HCT116 (cell line): ENCODE measurements around the gene TMEM38B. TPM values are rescaled to one million over a fixed set of nuclear protein-coding genes. Genes with fewer than 3 reads are reported as not detected.

Source experiments
- ATAC-seq: fragments of 200-7000 bp; cut with Tn5 transposase; 2 replicates; pipeline ENCODE4 v1.9.1; 2020; ENCODE audit warnings: mild to moderate bottlenecking, moderate library complexity
- BruUV-seq: library from RNA; stranded (reverse); fragments of 400-500 nt; replicated peaks from 2 replicates; lab custom pipeline; 2021; lab: Mats Ljungman, UMichigan
- CTCF ChIA-PET: fragments of 300-600 bp; sonication (Branson Sonifier 250); formaldehyde crosslinking; loops from one replicate; lab custom pipeline; 2021; ENCODE audit warnings: antibody characterized with exemption; lab: Charles Lee
- POLR2A ChIA-PET: fragments of 300-600, 350-600 bp; sonication (Branson Sonifier 250); formaldehyde crosslinking; loops from one replicate; lab custom pipeline; 2021; ENCODE audit warnings: antibody characterized with exemption; lab: Charles Lee
- RAD21 ChIA-PET, 2 experiments: fragments of 300-600 bp; sonication (Branson Sonifier 250); formaldehyde crosslinking; loops; one replicate each; lab custom pipeline; 2023; ENCODE audit warnings: low total read pairs in 2 of 2; ENCODE audit not compliant: uncharacterized antibody in 2 of 2, unreplicated experiment in 2 of 2, low non-redundant PET in 1 of 2; lab: Charles Lee
- DNase-seq: peaks from one replicate; pipeline ENCODE4 v3.0.0-alpha.2; 2010; ENCODE audit warnings: low read depth, low spot score
- H2AFZ ChIP-seq: fragments of 200-600 bp; shearing (Covaris generic), sonication (generic); 2 replicates; pipeline ENCODE4 v1.6.1; 2017; ENCODE audit warnings: low read depth, mixed run types, mixed read lengths, antibody characterized with exemption, low read length; ENCODE audit not compliant: poor library complexity, severe bottlenecking
- H3K27ac ChIP-seq: 2 replicates; pipeline ENCODE4 v1.5.1; 2012; ENCODE audit warnings: low read depth, low read length
- H3K27me3 ChIP-seq: fragments of 200-600 bp; sonication (generic); 2 replicates; pipeline ENCODE4 v1.6.1; 2016; ENCODE audit warnings: mixed run types, low read length, mixed read lengths; ENCODE audit not compliant: insufficient read depth
- H3K36me3 ChIP-seq, 2 experiments: fragments of 200-500 bp in 1 of 2; fragments of 200-600 bp in 1 of 2; sonication (Bioruptor generic) in 1 of 2; sonication (generic) in 1 of 2; 2 replicates each; pipeline versions ENCODE4 v1.5.1 to v1.6.1; 2014 to 2016; ENCODE audit warnings: low read length in 2 of 2, inconsistent platforms in 1 of 2, mixed read lengths in 1 of 2, mixed run types in 1 of 2; ENCODE audit not compliant: insufficient read depth in 2 of 2, control insufficient read depth in 1 of 2
- H3K4me1 ChIP-seq, 2 experiments: fragments of 200-600 bp in 1 of 2; sonication (generic) in 1 of 2; 2 replicates each; pipeline versions ENCODE4 v1.5.1 to v1.6.1; 2012 to 2017; ENCODE audit warnings: low read length in 2 of 2, inconsistent platforms in 1 of 2, mild to moderate bottlenecking in 1 of 2, mixed read lengths in 1 of 2, mixed run types in 1 of 2, moderate library complexity in 1 of 2; ENCODE audit not compliant: insufficient read depth in 2 of 2, control insufficient read depth in 1 of 2
- H3K4me2 ChIP-seq: fragments of 200-600 bp; sonication (generic); 2 replicates; pipeline ENCODE4 v1.6.1; 2017; ENCODE audit warnings: mixed run types, low read length, mixed read lengths
- H3K4me3 ChIP-seq, 2 experiments: fragments of 200-600 bp in 1 of 2; sonication (generic) in 1 of 2; replicated peaks in 1 of 2; 2 replicates each; pipeline ENCODE4 v1.5.1; 2011 to 2016; ENCODE audit warnings: low read length in 2 of 2, control low read depth in 1 of 2, low read depth in 1 of 2, mild to moderate bottlenecking in 1 of 2, mixed read lengths in 1 of 2, mixed run types in 1 of 2
- H3K79me2 ChIP-seq: fragments of 200-600 bp; sonication (generic); 2 replicates; pipeline ENCODE4 v1.6.1; 2017; ENCODE audit warnings: mild to moderate bottlenecking, mixed run types, low read length, moderate library complexity, mixed read lengths; ENCODE audit not compliant: insufficient read depth
- H3K9ac ChIP-seq: fragments of 200-600 bp; sonication (generic); 2 replicates; pipeline ENCODE4 v1.6.1; 2016; ENCODE audit warnings: low read length, mixed read lengths
- H3K9me2 ChIP-seq: fragments of 200-600 bp; sonication (generic), shearing (Covaris generic); 2 replicates; pipeline ENCODE4 v1.6.1; 2017; ENCODE audit warnings: mixed run types, mild to moderate bottlenecking, moderate library complexity; ENCODE audit not compliant: insufficient read depth
- H3K9me3 ChIP-seq, 2 experiments: fragments of 200-500 bp in 1 of 2; fragments of 200-600 bp in 1 of 2; sonication (Bioruptor generic) in 1 of 2; sonication (generic) in 1 of 2; 2 replicates each; pipeline ENCODE4 v1.6.1; 2014 to 2017; ENCODE audit warnings: low read length in 2 of 2, mixed read lengths in 2 of 2, inconsistent platforms in 1 of 2, low read depth in 1 of 2, mild to moderate bottlenecking in 1 of 2, mixed run types in 1 of 2, moderate library complexity in 1 of 2; ENCODE audit not compliant: control insufficient read depth in 1 of 2, insufficient read depth in 1 of 2
- H4K20me1 ChIP-seq: fragments of 200-600 bp; sonication (generic), shearing (Covaris generic); 2 replicates; pipeline ENCODE4 v1.6.1; 2017; ENCODE audit warnings: mixed run types, mild to moderate bottlenecking, moderate library complexity; ENCODE audit not compliant: insufficient read depth
- EGR1 ChIP-seq: IDR thresholded peaks from 2 replicates; pipeline ENCODE4 v1.6.1; 2012; ENCODE audit warnings: low read depth
- EZH2 ChIP-seq: fragments of 200-600 bp; sonication (generic); IDR thresholded peaks from 2 replicates; pipeline ENCODE4 v1.6.1; 2017; ENCODE audit warnings: antibody characterized with exemption, mixed run types
- EZH2phosphoT487 ChIP-seq: fragments of 200-600 bp; IDR thresholded peaks from 2 replicates; pipeline ENCODE4 v1.6.1; 2018; ENCODE audit warnings: antibody characterized with exemption, borderline replicate concordance
- POLR2A ChIP-seq: IDR thresholded peaks from 2 replicates; pipeline ENCODE4 v1.7.0; 2011; ENCODE audit warnings: borderline replicate concordance; ENCODE audit not compliant: insufficient read depth, insufficient read length; ENCODE audit errors: extremely low read depth
- ZFX ChIP-seq: fragments of 450-650 bp; IDR thresholded peaks from 2 replicates; pipeline ENCODE4 v1.6.1; 2017
- intact Hi-C: fragments of 100-400 bp; cut with micrococcal nuclease; formaldehyde crosslinking; loops from 2 replicates; pipeline ENCODE4 v1.10.0; 2022
- total RNA-seq: library from RNA; stranded (reverse); gene quantifications from one replicate; pipeline ENCODE4 v1.2.1, GENCODE V29; 2021; ENCODE audit not compliant: unreplicated experiment
- TF ChIP-seq, protein P1 (sequence below): IDR thresholded peaks from 2 replicates; pipeline ENCODE4 v1.6.1; 2012
- TF ChIP-seq, protein P2 (sequence below), 3 experiments: fragments of 200-600 bp in 1 of 3; sonication (generic) in 1 of 3; IDR thresholded peaks in 2 of 3; conservative IDR thresholded peaks in 1 of 3; 2 replicates each; pipeline ENCODE4 v1.5.1; 2012 to 2017; ENCODE audit warnings: low read depth in 2 of 3, low read length in 2 of 3, antibody characterized with exemption in 1 of 3, borderline replicate concordance in 1 of 3, control low read depth in 1 of 3, mild to moderate bottlenecking in 1 of 3, mixed read lengths in 1 of 3, mixed run types in 1 of 3, moderate library complexity in 1 of 3; ENCODE audit not compliant: insufficient read depth in 1 of 3
- TF ChIP-seq, protein P3 (sequence below): IDR thresholded peaks from 2 replicates; pipeline ENCODE4 v1.6.1; 2012; ENCODE audit warnings: low read depth

The TMEM38B gene
- total RNA-seq, 1 experiment from 2014 or later = 24.5 TPM

DNA sequence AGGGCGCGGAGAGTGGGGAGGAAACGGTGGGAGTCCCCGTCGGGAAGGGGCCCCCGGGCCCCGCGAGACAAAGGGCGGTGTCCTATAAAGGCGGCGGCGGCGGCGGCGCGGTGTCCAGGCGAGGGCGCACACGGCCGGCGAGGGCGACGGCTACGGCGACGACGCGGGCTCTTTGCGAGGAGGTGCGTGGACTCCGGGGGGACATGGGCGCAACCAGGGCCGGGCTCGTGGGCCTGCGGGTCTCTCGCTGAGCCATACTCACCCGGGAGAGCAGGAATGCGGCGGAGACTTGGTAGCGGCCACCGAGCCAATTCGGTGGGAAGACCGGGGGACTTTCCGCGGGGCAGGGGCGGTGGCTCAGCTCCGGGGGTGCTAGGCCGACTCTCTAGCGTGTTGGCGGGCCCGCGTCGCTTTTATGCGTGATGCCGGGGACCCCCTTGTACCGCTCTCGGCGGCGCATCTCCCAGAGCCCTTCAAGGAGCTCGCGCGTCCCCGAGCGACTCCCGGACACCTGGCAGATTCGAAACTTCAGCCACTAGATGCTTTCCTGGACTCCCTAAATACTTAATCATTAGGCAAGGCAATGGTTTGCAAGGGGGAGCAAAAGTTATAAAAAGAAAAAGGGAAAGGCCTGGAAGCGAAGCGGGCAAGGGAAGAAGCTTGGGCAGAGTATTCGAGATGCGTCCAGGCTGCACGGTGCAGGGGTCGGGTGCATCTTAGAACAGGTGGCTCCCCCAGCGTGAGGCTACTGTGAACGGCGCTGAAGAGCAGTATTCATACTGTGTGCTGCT is 38.0 kb upstream of the TMEM38B start:
- Histone ChIP-seq H3K9me2 (no peaks in the 10 kb centered on the region), H3K27me3 (no peaks in the 10 kb centered on the region), H3K4me3 (no peak overlapping the region)
- DNase-seq = no peak
- TF ChIP-seq, protein P1, sequence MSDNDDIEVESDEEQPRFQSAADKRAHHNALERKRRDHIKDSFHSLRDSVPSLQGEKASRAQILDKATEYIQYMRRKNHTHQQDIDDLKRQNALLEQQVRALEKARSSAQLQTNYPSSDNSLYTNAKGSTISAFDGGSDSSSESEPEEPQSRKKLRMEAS = no peak
- TF ChIP-seq POLR2A (no peak), EGR1 (no peak), ZFX (no peak), EZH2 (no peak), EZH2phosphoT487 (no peak)
- TF ChIP-seq, protein P2, sequence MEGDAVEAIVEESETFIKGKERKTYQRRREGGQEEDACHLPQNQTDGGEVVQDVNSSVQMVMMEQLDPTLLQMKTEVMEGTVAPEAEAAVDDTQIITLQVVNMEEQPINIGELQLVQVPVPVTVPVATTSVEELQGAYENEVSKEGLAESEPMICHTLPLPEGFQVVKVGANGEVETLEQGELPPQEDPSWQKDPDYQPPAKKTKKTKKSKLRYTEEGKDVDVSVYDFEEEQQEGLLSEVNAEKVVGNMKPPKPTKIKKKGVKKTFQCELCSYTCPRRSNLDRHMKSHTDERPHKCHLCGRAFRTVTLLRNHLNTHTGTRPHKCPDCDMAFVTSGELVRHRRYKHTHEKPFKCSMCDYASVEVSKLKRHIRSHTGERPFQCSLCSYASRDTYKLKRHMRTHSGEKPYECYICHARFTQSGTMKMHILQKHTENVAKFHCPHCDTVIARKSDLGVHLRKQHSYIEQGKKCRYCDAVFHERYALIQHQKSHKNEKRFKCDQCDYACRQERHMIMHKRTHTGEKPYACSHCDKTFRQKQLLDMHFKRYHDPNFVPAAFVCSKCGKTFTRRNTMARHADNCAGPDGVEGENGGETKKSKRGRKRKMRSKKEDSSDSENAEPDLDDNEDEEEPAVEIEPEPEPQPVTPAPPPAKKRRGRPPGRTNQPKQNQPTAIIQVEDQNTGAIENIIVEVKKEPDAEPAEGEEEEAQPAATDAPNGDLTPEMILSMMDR (IDR thresholded peaks at IDR 0.05 in 2 of 3, conservative IDR thresholded peaks at IDR 0.05 in 1 of 3; ENCODE audit: borderline replicate concordance in 1 of 3, insufficient read depth in 1 of 3, low read depth in 2 of 3, low read length in 2 of 3) = no peak
- TF ChIP-seq, protein P3, sequence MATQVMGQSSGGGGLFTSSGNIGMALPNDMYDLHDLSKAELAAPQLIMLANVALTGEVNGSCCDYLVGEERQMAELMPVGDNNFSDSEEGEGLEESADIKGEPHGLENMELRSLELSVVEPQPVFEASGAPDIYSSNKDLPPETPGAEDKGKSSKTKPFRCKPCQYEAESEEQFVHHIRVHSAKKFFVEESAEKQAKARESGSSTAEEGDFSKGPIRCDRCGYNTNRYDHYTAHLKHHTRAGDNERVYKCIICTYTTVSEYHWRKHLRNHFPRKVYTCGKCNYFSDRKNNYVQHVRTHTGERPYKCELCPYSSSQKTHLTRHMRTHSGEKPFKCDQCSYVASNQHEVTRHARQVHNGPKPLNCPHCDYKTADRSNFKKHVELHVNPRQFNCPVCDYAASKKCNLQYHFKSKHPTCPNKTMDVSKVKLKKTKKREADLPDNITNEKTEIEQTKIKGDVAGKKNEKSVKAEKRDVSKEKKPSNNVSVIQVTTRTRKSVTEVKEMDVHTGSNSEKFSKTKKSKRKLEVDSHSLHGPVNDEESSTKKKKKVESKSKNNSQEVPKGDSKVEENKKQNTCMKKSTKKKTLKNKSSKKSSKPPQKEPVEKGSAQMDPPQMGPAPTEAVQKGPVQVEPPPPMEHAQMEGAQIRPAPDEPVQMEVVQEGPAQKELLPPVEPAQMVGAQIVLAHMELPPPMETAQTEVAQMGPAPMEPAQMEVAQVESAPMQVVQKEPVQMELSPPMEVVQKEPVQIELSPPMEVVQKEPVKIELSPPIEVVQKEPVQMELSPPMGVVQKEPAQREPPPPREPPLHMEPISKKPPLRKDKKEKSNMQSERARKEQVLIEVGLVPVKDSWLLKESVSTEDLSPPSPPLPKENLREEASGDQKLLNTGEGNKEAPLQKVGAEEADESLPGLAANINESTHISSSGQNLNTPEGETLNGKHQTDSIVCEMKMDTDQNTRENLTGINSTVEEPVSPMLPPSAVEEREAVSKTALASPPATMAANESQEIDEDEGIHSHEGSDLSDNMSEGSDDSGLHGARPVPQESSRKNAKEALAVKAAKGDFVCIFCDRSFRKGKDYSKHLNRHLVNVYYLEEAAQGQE = no peak
- TF ChIP-seq, all 23 proteins: peak for 0
- intact Hi-C loops = no loop called here
- H3K79me2 ChIP-seq = no peaks in the 10 kb centered on the region
- POLR2A ChIA-PET = no interaction called here
- no peak overlapping the region for H3K27ac ChIP-seq
- no TSS peak for BruUV-seq
- no peaks in the 10 kb centered on the region for H3K36me3 ChIP-seq
- no peak overlapping the region for H3K9ac ChIP-seq
- no peak for ATAC-seq
- H4K20me1 ChIP-seq = no peaks in the 10 kb centered on the region
- RAD21 ChIA-PET = no interaction called here
- no peak overlapping the region for H3K4me2 ChIP-seq
- no peaks in the 10 kb centered on the region for H3K9me3 ChIP-seq
- H2AFZ ChIP-seq = no peak overlapping the region
- no peaks in the 10 kb centered on the region for H3K4me1 ChIP-seq
- CTCF ChIA-PET = no interaction called here
